RKO (cell line): ENCODE results near the gene NEBL.

Source experiments
- DNase-seq: peaks from one replicate; pipeline ENCODE4 v3.0.0-alpha.2; 2016; ENCODE audit warnings: low spot score

The NEBL gene

GRCh38 chr10:20903635-20904390, 6.7 kb upstream of the NEBL start:
- no peak for DNase-seq

- DNase-seq = no peak
These were observed 4.0 kb upstream of the NEBL start for GRCh38 chr10:20901110-20901509.

GRCh38 chr10:20898866-20899535, 1.9 kb upstream of the NEBL start:
- no peak for DNase-seq

DNA sequence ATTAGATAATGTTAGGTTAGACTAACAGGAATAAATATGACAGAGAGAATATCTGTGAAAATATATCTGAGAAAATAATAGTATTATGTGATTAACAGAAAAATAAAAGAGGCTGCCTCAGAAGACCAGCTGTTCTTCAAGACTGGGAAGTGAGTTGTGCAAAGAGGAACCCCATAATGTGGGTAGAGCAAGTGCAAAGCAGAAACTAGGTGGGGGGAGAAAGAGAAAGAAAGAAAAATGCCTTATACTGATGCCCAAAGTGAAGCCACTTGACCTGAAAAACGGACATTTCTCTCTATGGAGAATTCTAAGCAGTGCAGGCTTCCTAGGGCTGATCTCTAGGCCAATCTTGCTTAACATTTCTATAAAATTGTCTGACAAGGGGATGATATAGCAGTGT, 3.8 kb downstream of the NEBL start:
- no peak for DNase-seq

- no peak for DNase-seq
These were observed 4.3 kb downstream of the NEBL start for GRCh38 chr10:20892796-20893195.

DNA sequence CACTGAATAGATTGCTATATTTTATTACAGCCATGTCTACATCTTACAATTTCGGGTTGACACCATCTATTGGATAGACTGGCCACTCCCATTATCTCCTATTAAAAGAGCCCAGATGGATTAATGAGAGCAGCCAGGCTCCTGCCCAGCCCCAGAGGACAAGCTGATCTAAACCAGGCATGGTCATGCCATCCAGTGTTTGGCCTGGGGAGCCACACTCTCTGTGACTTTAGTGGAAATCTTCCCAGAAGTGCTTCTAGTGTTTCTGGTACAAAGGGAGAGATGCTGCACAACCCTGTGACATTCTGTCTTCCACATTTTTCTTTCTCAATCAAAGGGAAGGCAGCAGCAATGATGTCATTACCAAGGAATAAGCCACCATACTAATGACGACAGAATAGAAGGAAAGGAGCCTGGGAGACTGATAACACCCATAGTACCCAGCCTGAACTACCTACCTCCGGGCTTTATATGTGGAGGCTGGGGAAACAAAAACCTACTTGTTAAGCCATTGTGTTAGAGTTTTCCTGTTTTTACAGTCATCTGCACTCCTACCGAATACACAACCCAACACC, 5.0 kb downstream of the NEBL start:
- DNase-seq = no peak

- DNase-seq = no peak
These were observed 5.8 kb downstream of the NEBL start for GRCh38 chr10:20891338-20891714.

GRCh38 chr10:20890491-20891337, 6.4 kb downstream of the NEBL start:
- no peak for DNase-seq

DNA sequence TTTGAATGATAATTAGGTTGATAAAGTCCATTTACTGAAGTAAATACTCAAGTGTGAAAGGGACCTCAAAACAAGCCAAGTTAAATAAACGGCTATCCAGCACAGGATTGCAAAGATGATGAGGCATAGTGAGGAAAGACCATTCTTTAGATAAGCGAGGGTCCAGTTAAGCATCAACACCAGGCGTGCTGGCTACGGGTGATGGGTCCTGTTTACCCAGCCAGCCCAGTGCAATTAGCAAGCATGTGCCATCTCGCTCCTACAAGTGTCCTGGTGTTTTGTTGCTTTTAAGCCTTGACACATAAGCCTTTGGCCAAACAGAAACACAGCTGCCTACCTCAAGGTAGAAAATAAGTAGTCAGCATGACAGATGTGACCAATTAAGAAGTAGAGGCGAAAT, 7.1 kb downstream of the NEBL start:
- no peak for DNase-seq

DNA sequence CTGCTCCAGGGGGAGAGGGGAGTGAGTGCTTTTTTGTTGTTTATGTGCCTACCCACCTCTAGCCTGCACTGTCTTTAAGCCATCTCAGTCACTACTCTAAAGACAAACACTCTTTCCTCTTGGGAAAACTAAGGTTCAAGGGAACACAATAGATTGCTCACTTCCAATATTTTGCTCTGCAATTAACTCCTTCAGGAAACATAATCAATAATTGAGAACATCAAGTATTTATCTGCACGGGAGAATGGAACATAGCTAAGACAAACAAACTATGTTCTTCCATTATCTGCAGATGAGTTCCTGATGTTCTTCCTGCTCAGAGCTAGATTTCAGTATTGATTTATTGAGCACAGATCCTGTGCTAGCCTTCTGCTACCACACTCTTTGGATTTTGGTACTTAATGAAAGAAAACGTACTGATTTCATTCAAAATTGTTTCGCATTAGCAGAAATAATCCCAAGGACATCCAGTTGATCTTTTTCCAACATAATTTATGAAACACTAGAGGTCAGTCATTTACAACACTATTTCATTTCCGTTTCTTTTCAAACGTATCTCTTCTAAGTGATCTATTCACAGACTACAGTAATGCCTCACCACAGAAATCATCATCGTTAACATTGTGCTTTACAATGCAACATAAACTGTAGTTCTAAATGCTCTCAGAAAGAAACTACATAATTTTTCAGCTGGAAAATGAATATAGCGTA, 8.3 kb downstream of the NEBL start:
- DNase-seq = peak; percentile 38

GRCh38 chr10:20887706-20888555, 9.2 kb downstream of the NEBL start:
- DNase-seq = no peak

- peak; percentile 31 for DNase-seq
These were observed 11.4 kb downstream of the NEBL start for GRCh38 chr10:20885678-20886077.

GRCh38 chr10:20883552-20883951, 13.6 kb downstream of the NEBL start:
- no peak for DNase-seq

- no peak for DNase-seq
These were observed 15.0 kb downstream of the NEBL start for GRCh38 chr10:20882091-20882490.

- DNase-seq = no peak
These were observed 18.0 kb downstream of the NEBL start for GRCh38 chr10:20879136-20879535.

DNA sequence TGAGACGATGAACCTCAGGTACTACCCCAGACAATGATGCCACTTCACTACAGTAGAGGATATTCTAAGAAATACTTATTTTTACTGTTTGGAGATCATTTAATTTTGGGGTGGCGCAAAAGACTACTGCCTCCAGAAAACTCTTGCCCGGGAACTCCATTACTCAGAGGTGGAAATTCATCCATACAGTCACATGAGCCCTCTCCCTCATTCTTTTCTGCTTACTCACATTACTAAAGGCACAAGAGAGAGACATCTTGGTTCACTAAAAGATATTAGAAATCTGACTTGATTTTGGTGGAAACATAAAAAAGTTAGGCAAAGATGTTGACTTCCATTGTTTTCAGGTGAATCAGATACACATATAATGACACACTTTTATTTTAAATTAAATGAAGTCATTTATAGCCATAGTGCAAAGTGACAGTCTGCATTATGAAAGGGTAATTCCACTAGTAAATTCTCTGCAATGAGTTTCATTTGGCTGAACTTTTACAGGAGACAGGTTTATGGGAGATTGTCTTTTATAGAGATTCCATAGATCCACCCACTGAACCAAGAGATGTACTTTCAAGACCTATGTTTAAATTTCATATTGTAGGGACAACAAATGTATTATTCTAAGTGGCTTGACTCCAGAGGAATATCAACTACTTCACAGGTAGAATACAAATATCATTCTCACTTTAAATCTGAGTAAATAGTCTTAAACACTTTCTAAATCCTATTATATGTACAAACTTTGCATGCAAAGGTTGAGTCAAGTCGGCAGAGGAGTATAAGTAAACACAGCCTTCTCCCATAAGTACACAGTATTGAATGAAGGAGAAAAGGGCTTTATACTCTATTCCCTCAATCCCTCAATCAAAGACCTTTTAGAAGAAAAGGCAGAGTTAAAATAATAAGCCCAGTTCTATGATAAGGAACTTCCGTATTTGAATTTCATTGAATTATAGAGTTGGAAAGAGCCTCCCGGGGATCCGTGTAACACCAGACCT, 18.8 kb downstream of the NEBL start:
- peak; percentile 30 for DNase-seq

DNA sequence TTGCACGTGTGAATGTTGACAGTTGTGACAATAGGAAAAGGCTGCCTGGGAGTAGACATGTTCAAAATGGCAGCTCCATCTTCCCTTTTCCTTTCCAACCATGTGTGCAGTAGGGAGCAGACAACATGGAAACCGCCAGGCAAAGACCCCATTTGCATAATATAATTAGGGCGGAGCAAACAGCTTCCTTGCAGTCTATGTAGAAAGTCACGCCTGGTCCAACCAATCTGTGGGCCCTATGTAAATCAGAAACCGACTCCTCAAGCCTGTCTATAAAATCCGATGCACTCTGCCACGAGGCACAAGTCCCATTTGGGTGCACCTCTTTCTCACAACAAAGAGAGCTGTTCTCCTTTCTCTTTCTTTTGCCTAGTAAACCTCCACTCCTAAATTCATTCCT, 19.6 kb downstream of the NEBL start:
- no peak for DNase-seq

GRCh38 chr10:20874261-20874660, 22.9 kb downstream of the NEBL start:
- no peak for DNase-seq

- DNase-seq = no peak
These were observed 25.1 kb downstream of the NEBL start for GRCh38 chr10:20871970-20872369.

DNA sequence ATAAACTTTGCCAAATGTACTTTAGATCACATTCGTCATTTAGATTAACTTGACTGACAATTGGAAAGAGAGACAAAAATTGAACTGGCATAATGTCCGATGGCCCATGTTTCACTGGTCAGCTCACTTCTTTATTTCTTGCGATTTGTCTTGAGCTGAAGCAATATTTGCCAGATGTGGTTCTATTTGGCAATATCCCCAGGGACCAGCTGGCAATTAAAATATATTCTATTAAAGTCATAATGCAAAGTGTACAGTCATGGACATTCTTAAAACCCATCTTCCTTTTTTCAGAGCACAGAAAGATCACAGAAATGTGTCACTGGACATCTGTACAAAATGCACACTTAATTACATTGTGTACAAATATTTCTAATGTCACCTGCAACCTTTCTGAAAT, 26.3 kb downstream of the NEBL start:
- no peak for DNase-seq
